B cell (primary cell): Measurements from ENCODE around the gene MDGA2. TPM values are rescaled to one million over a fixed set of nuclear protein-coding genes. Genes with fewer than 3 reads are reported as not detected.

Source experiments
- ATAC-seq: fragments of 200-7000 bp; cut with Tn5 transposase; one replicate; pipeline ENCODE4 v1.10.0; 2021; ENCODE audit warnings: low read depth, mild to moderate bottlenecking, moderate number of reproducible peaks, moderate library complexity
- CTCF ChIA-PET: fragments of 350-600 bp; sonication (Branson Sonifier 250); formaldehyde crosslinking; loops from one replicate; lab custom pipeline; 2021; ENCODE audit warnings: antibody characterized with exemption, inconsistent platforms; lab: Charles Lee
- POLR2A ChIA-PET: fragments of 350-600 bp; sonication (Branson Sonifier 250); formaldehyde crosslinking; loops from one replicate; lab custom pipeline; 2021; ENCODE audit warnings: antibody characterized with exemption; lab: Charles Lee
- DNase-seq: peaks from one replicate; pipeline ENCODE4 v3.0.0; 2013
- H2AFZ ChIP-seq: 2 replicates; pipeline ENCODE4 v1.6.1; 2012; ENCODE audit warnings: mild to moderate bottlenecking, low read depth, low read length; ENCODE audit not compliant: insufficient read depth, poor library complexity, severe bottlenecking
- H3K27ac ChIP-seq, 2 donors: 1 replicate in 1 of 2; 2 replicates in 1 of 2; pipeline ENCODE4 v1.5.1; 2012 to 2013; ENCODE audit warnings: low read length in 2 of 2, mild to moderate bottlenecking in 2 of 2, moderate library complexity in 1 of 2
- H3K27me3 ChIP-seq, 4 experiments: fragments of 200-600 bp in 1 of 4; sonication (generic) in 1 of 4; replicated peaks in 1 of 4; 1 replicate in 2 of 4; 2 replicates in 2 of 4; pipeline versions ENCODE4 v1.6.1 to v1.7.0; 2013 to 2016; ENCODE audit warnings: low read length in 3 of 4, mild to moderate bottlenecking in 2 of 4, mixed read lengths in 1 of 4, moderate library complexity in 1 of 4; ENCODE audit not compliant: insufficient read depth in 4 of 4, control insufficient read depth in 3 of 4; ENCODE audit errors: control extremely low read depth in 1 of 4
- H3K36me3 ChIP-seq, 2 experiments: replicated peaks in 1 of 2; 1 replicate in 1 of 2; 2 replicates in 1 of 2; pipeline versions ENCODE4 v1.6.1 to v1.7.1; 2013; ENCODE audit warnings: low read length in 1 of 2; ENCODE audit not compliant: insufficient read depth in 2 of 2, control insufficient read depth in 1 of 2; ENCODE audit errors: control extremely low read depth in 1 of 2, extremely low read depth in 1 of 2
- H3K4me1 ChIP-seq, 2 donors: fragments of 200-600 bp in 1 of 2; sonication (generic) in 1 of 2; 1 replicate in 1 of 2; 2 replicates in 1 of 2; pipeline versions ENCODE4 v1.5.1 to v1.6.1; 2013 to 2017; ENCODE audit warnings: low read length in 2 of 2; ENCODE audit not compliant: control insufficient read depth in 2 of 2, insufficient read depth in 2 of 2
- H3K4me2 ChIP-seq: replicated peaks from 2 replicates; pipeline ENCODE3; 2012; ENCODE audit warnings: mild to moderate bottlenecking, low read depth, low read length; ENCODE audit not compliant: poor library complexity, severe bottlenecking
- H3K4me3 ChIP-seq, 5 experiments: fragments of 200-600 bp in 1 of 5; sonication (generic) in 1 of 5; 1 replicate in 3 of 5; 2 replicates in 2 of 5; pipeline versions ENCODE4 v1.5.1 to v1.7.0; 2011 to 2016; ENCODE audit warnings: low read length in 4 of 5, mild to moderate bottlenecking in 4 of 5, low read depth in 2 of 5, control low read depth in 1 of 5, moderate library complexity in 1 of 5; ENCODE audit not compliant: insufficient read depth in 1 of 5; ENCODE audit errors: control extremely low read depth in 1 of 5, extremely low read depth in 1 of 5
- H3K79me2 ChIP-seq: fragments of 200-600 bp; sonication (generic); one replicate; pipeline ENCODE4 v1.6.0; 2016; ENCODE audit warnings: low read length; ENCODE audit not compliant: control insufficient read depth, insufficient read depth
- H3K9ac ChIP-seq: fragments of 200-600 bp; sonication (generic); 2 replicates; pipeline ENCODE4 v1.6.1; 2017; ENCODE audit warnings: mild to moderate bottlenecking, low read length, moderate library complexity
- H3K9me3 ChIP-seq, 3 donors: one replicate each; pipeline versions ENCODE4 v1.6.1 to v1.7.1; 2013; ENCODE audit warnings: low read length in 2 of 3; ENCODE audit not compliant: control insufficient read depth in 2 of 3, insufficient read depth in 1 of 3; ENCODE audit errors: control extremely low read depth in 1 of 3
- H4K20me1 ChIP-seq: 2 replicates; pipeline ENCODE4 v1.6.0; 2012; ENCODE audit warnings: mild to moderate bottlenecking, low read length; ENCODE audit not compliant: insufficient read depth, control insufficient read depth, poor library complexity, severe bottlenecking
- H3K27ac Mint-ChIP-seq: one replicate; pipeline ENCODE4 v1.8.0; 2021; ENCODE audit warnings: mixed read lengths
- H3K27me3 Mint-ChIP-seq: one replicate; pipeline ENCODE4 v1.8.0; 2021; ENCODE audit warnings: mixed read lengths
- H3K4me1 Mint-ChIP-seq: one replicate; pipeline ENCODE4 v1.8.0; 2021; ENCODE audit warnings: mixed read lengths
- H3K4me3 Mint-ChIP-seq: one replicate; pipeline ENCODE4 v1.8.0; 2021; ENCODE audit warnings: mixed read lengths
- H3K9me3 Mint-ChIP-seq: one replicate; pipeline ENCODE4 v1.8.0; 2022; ENCODE audit warnings: mixed read lengths; ENCODE audit not compliant: insufficient read depth
- EZH2 ChIP-seq: IDR thresholded peaks from 2 replicates; pipeline ENCODE4 v1.6.1; 2012; ENCODE audit warnings: borderline replicate concordance, low read depth, mild to moderate bottlenecking, moderate library complexity, low read length; ENCODE audit not compliant: insufficient read depth, poor library complexity, severe bottlenecking
- WGBS: methylation state at CpG from one replicate; pipeline ENCODE4 v1.1.5; 2013; ENCODE audit warnings: missing lambda C conversion rate; ENCODE audit not compliant: insufficient coverage; 5-methylcytosine and 5-hydroxymethylcytosine counted together
- intact Hi-C: fragments of 100-400 bp; cut with micrococcal nuclease; formaldehyde crosslinking; loops from one replicate; pipeline ENCODE4 v1.10.0; 2022
- polyA plus RNA-seq: library from polyadenylated mRNA; depleted of rRNA; stranded (reverse); fragments of >200 nt; gene quantifications from 2 replicates; pipeline ENCODE4 v1.2.3, GENCODE V29; 2012
- total RNA-seq, 2 donors: library from RNA; stranded (reverse); fragments of 120-200 nt in 1 of 2; gene quantifications; 1 replicate in 1 of 2; 2 replicates in 1 of 2; pipeline versions ENCODE4 v1.2.3 to v1.2.4, GENCODE V29; 2013 to 2022
- TF ChIP-seq, protein P1 (sequence below): fragments of 200-600 bp; IDR thresholded peaks from one replicate; pipeline ENCODE4 v1.8.0; 2022; ENCODE audit warnings: antibody characterized with exemption, mild to moderate bottlenecking

Gene MDGA2
- total and polyA plus RNA-seq, 2 donors (not counting 1 experiment from before 2014, with no cell fraction given): not detected

DNA sequence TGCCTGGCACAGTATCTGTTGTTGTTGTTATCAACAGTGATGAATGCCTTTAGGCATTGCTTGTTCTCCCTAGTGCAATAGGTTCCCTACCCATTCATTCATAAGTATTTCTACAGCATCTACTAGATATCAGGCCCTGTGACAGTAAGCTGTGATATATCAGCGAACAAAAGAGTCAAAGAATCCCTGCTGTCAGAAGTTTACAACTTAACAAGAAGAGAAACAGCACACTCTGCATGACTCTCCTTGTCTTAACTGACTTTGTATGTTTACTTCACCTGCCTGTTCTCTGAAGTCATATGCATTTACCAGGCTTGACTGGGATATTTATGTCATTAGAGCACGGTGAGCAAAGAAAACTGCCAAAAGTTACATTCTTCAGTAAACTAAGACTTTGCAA lies 571.6 kb downstream of the MDGA2 start:
- CTCF ChIA-PET: no interaction called here

GRCh38 chr14:47102472-47102871 lies 572.9 kb downstream of the MDGA2 start:
- Histone ChIP-seq H3K79me2 (no peaks in the 10 kb centered on the region), H4K20me1 (no peaks in the 10 kb centered on the region), H3K9ac (no peak overlapping the region), H3K4me1 (no peaks in the 10 kb centered on the region), H3K9me3 (no peaks in the 10 kb centered on the region), H3K27me3 (no peaks in the 10 kb centered on the region), H3K36me3 (no peaks in the 10 kb centered on the region), H3K4me3 (no peak overlapping the region), H3K4me2 (no peak overlapping the region), H2AFZ (no peak overlapping the region), H3K27ac (no peak overlapping the region)
- Mint-ChIP-seq H3K9me3 (peaks cover 2% of the 10 kb centered on the region), H3K4me1 (no peaks in the 10 kb centered on the region), H3K4me3 (no peak overlapping the region), H3K27ac (no peak overlapping the region), H3K27me3 (no peaks in the 10 kb centered on the region)
- WGBS: 56% methylated on average over 3 of the region's 3 CpGs
- ChIA-PET POLR2A (no interaction called here), CTCF (interaction anchor here (0.8 kb wide), 1 partner anchor 70 kb away, joined by 3 read pairs; no protein-coding TSS in a partner anchor)
- intact Hi-C loops: no loop called here
- no peak for ATAC-seq
- DNase-seq: no peak
- TF ChIP-seq, protein P1, sequence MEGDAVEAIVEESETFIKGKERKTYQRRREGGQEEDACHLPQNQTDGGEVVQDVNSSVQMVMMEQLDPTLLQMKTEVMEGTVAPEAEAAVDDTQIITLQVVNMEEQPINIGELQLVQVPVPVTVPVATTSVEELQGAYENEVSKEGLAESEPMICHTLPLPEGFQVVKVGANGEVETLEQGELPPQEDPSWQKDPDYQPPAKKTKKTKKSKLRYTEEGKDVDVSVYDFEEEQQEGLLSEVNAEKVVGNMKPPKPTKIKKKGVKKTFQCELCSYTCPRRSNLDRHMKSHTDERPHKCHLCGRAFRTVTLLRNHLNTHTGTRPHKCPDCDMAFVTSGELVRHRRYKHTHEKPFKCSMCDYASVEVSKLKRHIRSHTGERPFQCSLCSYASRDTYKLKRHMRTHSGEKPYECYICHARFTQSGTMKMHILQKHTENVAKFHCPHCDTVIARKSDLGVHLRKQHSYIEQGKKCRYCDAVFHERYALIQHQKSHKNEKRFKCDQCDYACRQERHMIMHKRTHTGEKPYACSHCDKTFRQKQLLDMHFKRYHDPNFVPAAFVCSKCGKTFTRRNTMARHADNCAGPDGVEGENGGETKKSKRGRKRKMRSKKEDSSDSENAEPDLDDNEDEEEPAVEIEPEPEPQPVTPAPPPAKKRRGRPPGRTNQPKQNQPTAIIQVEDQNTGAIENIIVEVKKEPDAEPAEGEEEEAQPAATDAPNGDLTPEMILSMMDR: no peak
- no peak for TF ChIP-seq EZH2

More for the DNA sequence above, 571.6 kb downstream of the MDGA2 start:
- intact Hi-C loops: no loop called here
- Histone ChIP-seq H3K9ac (no peak overlapping the region), H3K79me2 (no peaks in the 10 kb centered on the region), H3K27ac (no peak overlapping the region), H3K9me3 (no peaks in the 10 kb centered on the region), H3K27me3 (no peaks in the 10 kb centered on the region), H4K20me1 (no peaks in the 10 kb centered on the region), H3K4me1 (no peaks in the 10 kb centered on the region), H3K4me3 (no peak overlapping the region), H3K4me2 (no peak overlapping the region), H2AFZ (no peak overlapping the region), H3K36me3 (no peaks in the 10 kb centered on the region)
- Mint-ChIP-seq H3K27me3 (no peaks in the 10 kb centered on the region), H3K27ac (no peak overlapping the region), H3K9me3 (peaks cover 2% of the 10 kb centered on the region), H3K4me1 (no peaks in the 10 kb centered on the region), H3K4me3 (no peak overlapping the region)
- WGBS: no CpG with 5 or more reads among the region's 2 CpGs
- TF ChIP-seq, protein P1: no peak
- no peak for TF ChIP-seq EZH2
- POLR2A ChIA-PET: no interaction called here
- DNase-seq (no peak), ATAC-seq (no peak)
